ENCODE data around the gene RWDD2A.
A peak's percentile ranks its signal among the peaks of the same experiment; 100 is the strongest.

RWDD2A gene

DNA sequence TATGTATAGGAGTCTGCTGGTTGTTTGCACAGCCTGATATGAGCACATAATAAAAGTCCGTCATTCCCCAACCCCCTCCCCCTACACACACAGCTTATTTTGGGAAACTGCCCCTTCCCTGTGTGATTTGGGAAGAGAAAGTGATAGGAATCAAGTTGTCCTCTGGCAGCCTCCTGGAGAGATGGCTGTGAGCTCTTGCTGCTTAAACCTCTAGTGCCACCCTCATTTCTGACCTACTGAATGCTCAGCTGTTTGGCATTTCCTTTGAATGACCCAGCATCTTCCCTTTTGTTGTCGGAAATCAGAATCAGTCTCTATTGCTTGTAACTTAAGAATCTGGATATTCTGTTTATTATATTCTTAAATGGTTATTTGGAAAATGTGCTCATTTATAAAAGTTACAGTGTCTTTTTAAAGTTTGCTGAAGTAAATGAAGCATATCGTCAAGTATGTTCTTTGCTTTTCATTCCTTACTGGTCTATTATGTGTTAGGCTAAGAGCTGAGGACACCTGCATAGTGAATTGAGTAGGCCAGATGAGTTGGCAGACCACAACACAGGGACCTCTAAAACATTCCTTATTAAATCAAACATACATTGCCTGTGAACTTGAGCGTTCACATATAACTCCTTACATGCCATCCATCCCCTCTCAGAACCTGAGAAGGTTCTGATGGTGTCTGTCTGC lies 5.5 kb downstream of the RWDD2A start:
- DNase-seq (ENCODE audit: low read depth) = no peak
- no peak for TF ChIP-seq CTCF (conservative IDR thresholded peaks at IDR 0.05; ENCODE audit: low read depth, low read length)

GRCh38 chr6:83199173-83199862 lies 6.2 kb downstream of the RWDD2A start:
- DNase-seq (ENCODE audit: low read depth) = no peak
- no peak overlapping the region for H3K4me3 ChIP-seq (ENCODE audit: low read length)
- no peak for TF ChIP-seq CTCF (conservative IDR thresholded peaks at IDR 0.05; ENCODE audit: low read depth, low read length)

More for the DNA sequence above, 5.5 kb downstream of the RWDD2A start:
- H3K4me3 ChIP-seq (ENCODE audit: low read length) = no peak overlapping the region

DNA sequence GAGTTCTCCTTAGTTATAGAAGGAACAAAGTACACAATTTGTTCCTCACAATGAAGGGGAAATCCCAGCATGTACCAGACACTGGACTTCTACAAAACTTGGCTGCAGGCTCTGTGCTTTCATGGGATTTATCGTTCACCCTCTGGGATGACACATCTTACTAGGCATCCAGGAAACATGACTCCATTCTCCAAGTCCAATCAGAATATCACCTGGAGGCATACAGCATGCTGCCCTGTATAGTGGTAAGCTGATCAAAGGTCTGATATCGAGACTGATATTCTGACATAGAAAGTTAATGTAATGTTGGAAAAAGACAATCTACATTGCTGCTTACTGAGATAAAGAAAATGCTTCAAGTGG lies 6.7 kb downstream of the RWDD2A start:
- no peak for TF ChIP-seq CTCF (conservative IDR thresholded peaks at IDR 0.05; ENCODE audit: low read depth, low read length)
- H3K4me3 ChIP-seq (ENCODE audit: low read length) = no peak overlapping the region
- no peak for DNase-seq (ENCODE audit: low read depth)

GRCh38 chr6:83202031-83202430 lies 8.9 kb downstream of the RWDD2A start:
- no peak for TF ChIP-seq CTCF (conservative IDR thresholded peaks at IDR 0.05; ENCODE audit: low read depth, low read length)
- DNase-seq (ENCODE audit: low read depth) = no peak
- no peak overlapping the region for H3K4me3 ChIP-seq (ENCODE audit: low read length)

DNA sequence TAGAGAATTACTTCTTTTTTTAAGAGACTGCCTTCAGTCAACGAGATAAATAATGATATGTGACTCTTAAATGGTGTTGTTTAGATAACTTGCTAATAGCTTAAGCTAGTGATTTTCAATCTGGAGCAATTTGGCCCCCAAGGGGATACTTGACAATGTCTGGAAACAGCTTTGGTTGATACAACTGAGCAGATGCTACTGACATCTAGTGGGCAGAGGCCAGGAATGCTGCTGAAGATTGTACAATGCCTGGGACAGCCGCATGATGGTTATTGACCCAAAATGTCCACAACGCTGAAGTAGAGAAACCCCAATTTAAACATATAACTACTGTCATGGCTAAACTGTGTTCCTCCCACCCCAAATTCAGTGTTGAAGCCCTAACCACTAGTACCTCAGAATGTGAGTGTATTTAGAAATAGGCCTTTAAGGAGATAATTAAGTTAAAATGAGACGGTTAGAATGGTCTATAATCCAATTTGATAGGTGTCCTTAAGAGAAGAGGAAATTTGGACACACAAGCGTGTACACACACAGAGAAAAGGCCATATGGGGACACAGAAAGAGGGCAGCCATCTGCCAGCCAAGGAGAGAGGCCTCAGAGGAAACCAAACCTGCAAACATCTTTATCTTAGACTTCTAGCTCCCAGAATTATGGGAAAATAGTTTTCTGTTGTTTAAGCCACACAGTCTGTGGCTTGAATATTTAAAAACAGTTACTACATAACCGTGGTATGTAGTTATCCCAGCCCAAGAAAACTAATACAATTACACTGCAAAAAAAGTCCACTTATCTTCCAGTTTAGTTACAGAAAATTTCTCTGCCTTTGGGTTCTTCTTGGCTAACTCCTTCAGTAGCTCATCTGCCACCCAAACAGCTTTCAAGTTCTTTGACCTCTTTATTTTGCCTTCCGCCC lies 22.2 kb downstream of the RWDD2A start:
- DNase-seq (ENCODE audit: low read depth) = peak; percentile 34
- H3K4me3 ChIP-seq (ENCODE audit: low read length) = no peak overlapping the region
- TF ChIP-seq CTCF (conservative IDR thresholded peaks at IDR 0.05; ENCODE audit: low read depth, low read length) = peak; percentile 93

GRCh38 chr6:83216806-83217205 lies 23.6 kb downstream of the RWDD2A start:
- no peak for DNase-seq (ENCODE audit: low read depth)
- no peak overlapping the region for H3K4me3 ChIP-seq (ENCODE audit: low read length)
- TF ChIP-seq CTCF (conservative IDR thresholded peaks at IDR 0.05; ENCODE audit: low read depth, low read length) = no peak

All from retinal pigment epithelial cell (primary cell).